Skeletal muscle cell (primary cell): Measurements from ENCODE around the gene METTL15.
A peak's percentile ranks its signal among the peaks of the same experiment; 100 is the strongest.
"Not testable (repeated sequence)": the region's sequence is repeated elsewhere in the genome, so short reads cannot be mapped to it uniquely, and the experiment has no call there.

ENCODE experiments used
- DNase-seq: peaks from one replicate; pipeline ENCODE4 v3.0.0-alpha.2; 2010; ENCODE audit warnings: low read depth
- H3K4me3 ChIP-seq: 2 replicates; pipeline ENCODE4 v1.5.1; 2011; ENCODE audit warnings: low read depth, mild to moderate bottlenecking, control low read depth, low read length, moderate library complexity

Gene METTL15, protein sequence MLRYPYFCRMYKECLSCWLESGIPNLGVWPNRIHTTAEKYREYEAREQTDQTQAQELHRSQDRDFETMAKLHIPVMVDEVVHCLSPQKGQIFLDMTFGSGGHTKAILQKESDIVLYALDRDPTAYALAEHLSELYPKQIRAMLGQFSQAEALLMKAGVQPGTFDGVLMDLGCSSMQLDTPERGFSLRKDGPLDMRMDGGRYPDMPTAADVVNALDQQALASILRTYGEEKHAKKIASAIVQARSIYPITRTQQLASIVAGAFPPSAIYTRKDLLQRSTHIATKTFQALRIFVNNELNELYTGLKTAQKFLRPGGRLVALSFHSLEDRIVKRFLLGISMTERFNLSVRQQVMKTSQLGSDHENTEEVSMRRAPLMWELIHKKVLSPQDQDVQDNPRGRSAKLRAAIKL

GRCh38 chr11:28107750-28108618 lies at the start of gene METTL15, which contains the start of gene KIF18A:
Gene METTL15, plus strand, starts transcription at chr11:28108388. Its CDS starts 4,947 bp downstream, at chr11:28113335.
Gene KIF18A, minus strand, starts transcription at chr11:28108156. Its CDS starts 10,209 bp downstream, at chr11:28097947.
- peak; percentile 98 for DNase-seq
- peak within 1 kb of the TSS; percentile 87 for H3K4me3 ChIP-seq

GRCh38 chr11:28071305-28071704 lies 36.9 kb upstream of the METTL15 start:
- no peak overlapping the region for H3K4me3 ChIP-seq
- no peak for DNase-seq

DNA sequence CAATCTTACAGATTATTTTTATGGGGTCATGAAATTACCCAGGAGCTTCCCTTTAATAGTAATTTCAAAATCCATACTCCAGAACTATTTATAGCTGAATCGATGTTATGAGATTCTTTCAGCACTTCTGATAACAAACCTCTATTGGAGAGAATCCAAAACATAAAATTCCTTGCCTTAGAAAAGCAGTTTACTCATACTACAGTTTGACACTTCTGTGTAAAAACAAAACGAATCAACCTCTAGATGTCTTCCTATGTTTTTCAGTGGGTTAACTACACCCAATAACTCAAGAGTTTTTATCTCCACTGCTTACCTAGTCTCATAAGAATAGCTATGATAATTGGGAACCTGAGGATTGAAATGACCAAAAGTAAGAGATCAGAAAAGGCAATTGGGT lies 35.9 kb upstream of the METTL15 start:
- no peak overlapping the region for H3K4me3 ChIP-seq
- no peak for DNase-seq

- no peak for DNase-seq
- H3K4me3 ChIP-seq, result no peak overlapping the region
These were observed 30.7 kb upstream of the METTL15 start for GRCh38 chr11:28077521-28077920.

DNA sequence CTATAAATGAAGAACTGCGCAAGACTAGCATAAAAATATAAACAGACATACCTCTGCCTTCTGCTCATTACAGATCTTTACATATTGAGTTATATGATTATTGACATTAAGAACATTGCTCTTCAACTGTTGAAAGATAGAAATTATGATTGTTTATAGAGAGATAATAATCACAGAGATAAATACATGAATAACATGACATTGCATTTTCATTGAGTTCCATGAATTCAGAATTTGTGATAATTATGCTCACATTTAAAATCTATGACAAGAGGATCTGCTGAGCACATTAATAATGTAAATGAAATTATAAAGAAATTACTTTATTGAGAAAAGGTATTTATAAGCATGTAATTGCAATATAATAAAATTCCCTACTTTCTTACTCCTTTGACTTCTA lies 25.1 kb upstream of the METTL15 start:
- no peak overlapping the region for H3K4me3 ChIP-seq
- DNase-seq, result no peak

DNA sequence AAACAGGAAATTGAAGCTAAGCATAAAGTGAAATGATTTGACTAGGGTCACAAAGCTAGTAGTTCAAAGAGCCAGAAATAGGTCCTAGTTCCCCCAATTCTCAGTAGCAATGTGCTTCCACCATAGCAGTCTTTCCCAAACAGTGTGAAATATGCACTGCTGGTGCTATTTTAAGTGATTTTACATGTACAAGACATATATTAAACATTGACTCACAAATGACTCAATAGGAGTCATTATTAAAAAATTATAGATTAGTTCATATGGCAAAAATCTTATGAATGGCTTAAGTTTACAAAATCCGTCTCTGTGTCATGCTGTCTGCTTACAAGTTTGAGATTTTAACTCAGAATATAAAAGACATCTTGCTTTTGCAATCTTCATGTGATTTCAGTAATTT lies 21.6 kb upstream of the METTL15 start:
- H3K4me3 ChIP-seq, result no peak overlapping the region
- peak; percentile 39 for DNase-seq

GRCh38 chr11:28087192-28087591 lies 21.0 kb upstream of the METTL15 start:
- H3K4me3 ChIP-seq, DNase-seq: not testable (repeated sequence)

DNA sequence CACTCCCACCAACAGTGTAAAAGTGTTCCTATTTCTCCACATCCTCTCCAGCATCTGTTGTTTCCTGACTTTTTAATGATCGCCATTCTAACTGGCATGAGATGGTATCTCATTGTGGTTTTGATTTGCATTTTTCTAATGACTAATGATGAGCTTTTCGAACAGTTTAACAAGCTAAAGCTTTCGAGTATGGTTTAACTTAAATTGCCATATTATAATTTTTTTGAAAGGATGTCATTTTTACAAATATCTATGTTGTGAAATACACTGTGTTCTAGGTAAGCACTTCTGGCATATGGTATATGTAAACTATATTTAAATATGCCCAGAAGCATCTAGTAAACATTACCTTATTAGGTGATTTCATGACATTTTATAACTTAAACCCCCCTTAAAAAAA lies 20.5 kb upstream of the METTL15 start:
- not testable (repeated sequence) for H3K4me3 ChIP-seq

GRCh38 chr11:28089378-28089777 lies 18.8 kb upstream of the METTL15 start:
- no peak for DNase-seq
- no peak overlapping the region for H3K4me3 ChIP-seq

More for the DNA sequence above, 20.5 kb upstream of the METTL15 start:
- not testable (repeated sequence) for DNase-seq

- H3K4me3 ChIP-seq, result no peak overlapping the region
- DNase-seq, result peak; percentile 30
These were observed 18.0 kb upstream of the METTL15 start for GRCh38 chr11:28090052-28090749.

DNA sequence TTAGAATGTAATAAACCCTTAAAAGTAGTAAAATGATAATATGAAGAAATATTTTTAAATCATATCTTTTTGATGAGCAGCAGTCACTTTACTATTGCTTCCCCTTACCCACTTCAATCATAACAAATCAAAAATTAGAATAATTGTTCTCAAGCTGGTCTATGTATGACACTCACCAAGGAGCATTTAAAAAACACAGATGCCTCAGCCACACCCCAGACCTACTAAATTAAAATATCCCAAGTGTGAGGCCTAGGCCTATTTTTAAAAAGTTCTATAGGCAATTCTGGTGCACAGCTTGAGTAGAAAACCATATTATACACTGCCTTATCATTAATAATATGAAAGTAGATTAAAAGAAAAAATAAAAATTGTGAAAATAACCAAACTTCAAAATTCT lies 15.4 kb upstream of the METTL15 start:
- no peak overlapping the region for H3K4me3 ChIP-seq
- DNase-seq, result no peak

DNA sequence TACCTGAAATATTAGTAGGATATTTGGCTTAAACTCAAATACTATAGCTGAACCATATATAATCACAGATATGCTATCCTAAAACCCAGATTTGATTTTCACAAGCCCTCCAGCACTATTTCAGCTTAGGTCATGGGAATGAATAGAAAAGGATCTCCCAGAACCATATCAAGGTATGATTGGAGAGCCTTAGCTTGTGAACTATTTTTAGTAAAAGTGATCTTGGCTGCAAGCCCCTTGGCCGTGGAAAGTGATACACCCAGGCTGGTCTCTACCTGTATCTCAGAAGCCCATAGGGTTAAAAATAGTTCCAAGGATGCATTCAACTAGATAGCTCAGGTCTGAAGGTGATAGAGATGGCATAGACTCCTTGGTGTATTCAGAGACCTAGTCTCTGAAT lies 9.9 kb upstream of the METTL15 start:
- DNase-seq, result no peak
- no peak overlapping the region for H3K4me3 ChIP-seq

DNA sequence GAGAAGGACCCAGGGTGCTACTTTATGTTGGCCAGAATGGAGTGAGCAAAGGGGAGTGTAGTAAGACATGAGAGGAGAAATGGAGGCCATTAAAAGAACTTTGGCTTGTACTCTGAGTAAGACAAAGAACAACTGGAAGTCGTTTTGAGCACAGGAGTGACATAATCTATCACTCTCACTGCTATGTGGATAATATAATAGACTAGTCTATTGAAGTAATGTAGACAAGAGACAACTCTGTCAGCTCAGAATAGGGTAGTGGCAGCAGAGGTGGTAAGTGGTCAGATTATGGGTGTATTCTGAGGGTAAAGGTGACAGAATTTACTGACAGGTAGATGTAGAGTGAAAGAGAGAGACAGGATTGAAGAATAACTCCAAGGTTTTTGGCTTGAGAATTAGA lies 8.5 kb upstream of the METTL15 start:
- no peak for DNase-seq
- no peak overlapping the region for H3K4me3 ChIP-seq

- no peak overlapping the region for H3K4me3 ChIP-seq
- DNase-seq, result no peak
These were observed 7.5 kb upstream of the METTL15 start for GRCh38 chr11:28100665-28101064.

GRCh38 chr11:28102300-28102699 lies 5.9 kb upstream of the METTL15 start:
- DNase-seq, H3K4me3 ChIP-seq: not testable (repeated sequence)

GRCh38 chr11:28104425-28104824 lies 3.8 kb upstream of the METTL15 start:
- DNase-seq, result no peak
- no peak overlapping the region for H3K4me3 ChIP-seq

GRCh38 chr11:28104984-28105383 lies 3.2 kb upstream of the METTL15 start:
- H3K4me3 ChIP-seq, result no peak overlapping the region

DNA sequence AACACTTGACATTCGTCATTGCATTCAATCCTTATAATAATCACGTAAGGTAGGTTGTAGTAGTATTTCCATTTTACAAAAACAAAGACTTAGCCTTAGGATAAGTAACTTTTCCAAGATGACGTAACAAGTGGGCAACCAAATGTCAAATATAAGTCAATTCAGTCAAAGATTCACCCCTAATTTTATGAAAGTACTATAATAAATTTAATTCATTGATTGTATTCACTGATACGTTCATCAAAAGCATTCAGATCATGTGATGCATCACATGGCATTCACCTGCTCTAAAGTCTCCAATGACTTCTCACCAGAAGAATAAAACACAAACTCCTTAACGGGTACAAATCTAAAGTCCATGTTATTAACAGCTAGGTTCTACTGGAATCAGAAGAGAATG lies 2.3 kb upstream of the METTL15 start:
- no peak overlapping the region for H3K4me3 ChIP-seq
- no peak for DNase-seq

More at GRCh38 chr11:28104984-28105383, 3.2 kb upstream of the METTL15 start:
- no peak for DNase-seq

GRCh38 chr11:28106353-28107043 lies 1.7 kb upstream of the METTL15 start:
- peak overlapping the region; percentile 87 for H3K4me3 ChIP-seq
- no peak for DNase-seq
